Measurements from ENCODE around the gene CAPN15.

- TF ChIP-seq CTCF (IDR thresholded peaks at IDR 0.05) (no peak), POLR2A (IDR thresholded peaks at IDR 0.05) (no peak)
Observed at GRCh38 chr16:572865-573650, 45.5 kb downstream of the CAPN15 start.

Measured in heart left ventricle (tissue), 13 donors.